Measurements from ENCODE around the gene ATP13A3. TPM values are rescaled to one million over a fixed set of nuclear protein-coding genes. Genes with fewer than 3 reads are reported as not detected.

ATP13A3 gene
- total RNA-seq, 1 donor from 2014 or later: 79.2 TPM

- Mint-ChIP-seq H3K36me3 (ENCODE audit: low read depth, unreplicated experiment) (peaks cover 2% of the 10 kb centered on the region), H3K27ac (ENCODE audit: unreplicated experiment) (no peak overlapping the region), H3K4me3 (ENCODE audit: unreplicated experiment) (no peak overlapping the region), H3K27me3 (ENCODE audit: low read depth, unreplicated experiment) (peaks cover 33% of the 10 kb centered on the region), H3K9me3 (ENCODE audit: unreplicated experiment) (peaks cover 3% of the 10 kb centered on the region), H3K4me1 (ENCODE audit: low read depth, unreplicated experiment) (peaks cover 2% of the 10 kb centered on the region)
- Histone ChIP-seq H3K4me1 (ENCODE audit: insufficient read depth, low read length) (peaks cover 12% of the 10 kb centered on the region), H3K36me3 (ENCODE audit: insufficient read depth, low read length) (no peaks in the 10 kb centered on the region), H3K9me3 (ENCODE audit: insufficient read depth, low read depth, low read length) (no peaks in the 10 kb centered on the region), H4K20me1 (ENCODE audit: insufficient read depth, low read length) (no peaks in the 10 kb centered on the region), H3K79me2 (ENCODE audit: insufficient read depth, low read length) (no peaks in the 10 kb centered on the region), H3K4me3 (ENCODE audit: insufficient read depth, low read depth, low read length) (peak overlapping the region; percentile 35), H2AFZ (ENCODE audit: low read depth, low read length) (peak overlapping the region; percentile 69), H3K9ac (ENCODE audit: low read length) (no peak overlapping the region), H3K4me2 (ENCODE audit: low read length) (peak overlapping the region; percentile 77), H3K27me3 (ENCODE audit: insufficient read depth, low read length) (peaks cover 33% of the 10 kb centered on the region), H3K27ac (ENCODE audit: low read depth, low read length) (no peak overlapping the region)
- TF ChIP-seq, protein P1, sequence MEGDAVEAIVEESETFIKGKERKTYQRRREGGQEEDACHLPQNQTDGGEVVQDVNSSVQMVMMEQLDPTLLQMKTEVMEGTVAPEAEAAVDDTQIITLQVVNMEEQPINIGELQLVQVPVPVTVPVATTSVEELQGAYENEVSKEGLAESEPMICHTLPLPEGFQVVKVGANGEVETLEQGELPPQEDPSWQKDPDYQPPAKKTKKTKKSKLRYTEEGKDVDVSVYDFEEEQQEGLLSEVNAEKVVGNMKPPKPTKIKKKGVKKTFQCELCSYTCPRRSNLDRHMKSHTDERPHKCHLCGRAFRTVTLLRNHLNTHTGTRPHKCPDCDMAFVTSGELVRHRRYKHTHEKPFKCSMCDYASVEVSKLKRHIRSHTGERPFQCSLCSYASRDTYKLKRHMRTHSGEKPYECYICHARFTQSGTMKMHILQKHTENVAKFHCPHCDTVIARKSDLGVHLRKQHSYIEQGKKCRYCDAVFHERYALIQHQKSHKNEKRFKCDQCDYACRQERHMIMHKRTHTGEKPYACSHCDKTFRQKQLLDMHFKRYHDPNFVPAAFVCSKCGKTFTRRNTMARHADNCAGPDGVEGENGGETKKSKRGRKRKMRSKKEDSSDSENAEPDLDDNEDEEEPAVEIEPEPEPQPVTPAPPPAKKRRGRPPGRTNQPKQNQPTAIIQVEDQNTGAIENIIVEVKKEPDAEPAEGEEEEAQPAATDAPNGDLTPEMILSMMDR (IDR thresholded peaks at IDR 0.05; ENCODE audit: insufficient read depth, low read depth, low read length): no peak
- no peak for TF ChIP-seq EZH2 (IDR thresholded peaks at IDR 0.05; ENCODE audit: insufficient read depth, low read length)
- FAIRE-seq (no peak), DNase-seq (ENCODE audit: low read depth) (peak; percentile 27)
These were observed 89.7 kb downstream of the ATP13A3 start for GRCh38 chr3:194396859-194397756.

GRCh38 chr3:194396539-194396858 is 90.3 kb downstream of the ATP13A3 start:
- H3K27me3 Mint-ChIP-seq (ENCODE audit: low read depth, unreplicated experiment): peaks cover 33% of the 10 kb centered on the region
- Histone ChIP-seq H2AFZ (ENCODE audit: low read depth, low read length) (no peak overlapping the region), H3K4me3 (ENCODE audit: insufficient read depth, low read depth, low read length) (no peak overlapping the region), H3K79me2 (ENCODE audit: insufficient read depth, low read length) (no peaks in the 10 kb centered on the region), H3K27me3 (ENCODE audit: insufficient read depth, low read length) (peaks cover 33% of the 10 kb centered on the region), H3K4me2 (ENCODE audit: low read length) (peak overlapping the region; percentile 77), H3K4me1 (ENCODE audit: insufficient read depth, low read length) (peaks cover 12% of the 10 kb centered on the region), H3K9me3 (ENCODE audit: insufficient read depth, low read depth, low read length) (no peaks in the 10 kb centered on the region), H4K20me1 (ENCODE audit: insufficient read depth, low read length) (no peaks in the 10 kb centered on the region), H3K9ac (ENCODE audit: low read length) (no peak overlapping the region), H3K27ac (ENCODE audit: low read depth, low read length) (no peak overlapping the region), H3K36me3 (ENCODE audit: insufficient read depth, low read length) (no peaks in the 10 kb centered on the region)
- peaks cover 3% of the 10 kb centered on the region for H3K9me3 Mint-ChIP-seq (ENCODE audit: unreplicated experiment)
- FAIRE-seq (no peak), DNase-seq (ENCODE audit: low read depth) (no peak)
- no peak overlapping the region for H3K4me3 Mint-ChIP-seq (ENCODE audit: unreplicated experiment)
- peaks cover 2% of the 10 kb centered on the region for H3K36me3 Mint-ChIP-seq (ENCODE audit: low read depth, unreplicated experiment)
- TF ChIP-seq EZH2 (IDR thresholded peaks at IDR 0.05; ENCODE audit: insufficient read depth, low read length): peak; percentile 20
- TF ChIP-seq, protein P1 (IDR thresholded peaks at IDR 0.05; ENCODE audit: insufficient read depth, low read depth, low read length): no peak
- no peak overlapping the region for H3K27ac Mint-ChIP-seq (ENCODE audit: unreplicated experiment)
- no peaks in the 10 kb centered on the region for H3K4me1 Mint-ChIP-seq (ENCODE audit: low read depth, unreplicated experiment)
